NCI-H1417 treated with DMSO at 0.1 percent for 48 hours (cell line): ENCODE results near the gene PAX4.

Source experiments
- DNase-seq: peaks from one replicate; lab custom pipeline; 2025; lab: John Stamatoyannopoulos, UW

Gene PAX4

GRCh38 chr7:127629268-127629854 is 11.4 kb upstream of the PAX4 start:
- DNase-seq, result no peak

DNA sequence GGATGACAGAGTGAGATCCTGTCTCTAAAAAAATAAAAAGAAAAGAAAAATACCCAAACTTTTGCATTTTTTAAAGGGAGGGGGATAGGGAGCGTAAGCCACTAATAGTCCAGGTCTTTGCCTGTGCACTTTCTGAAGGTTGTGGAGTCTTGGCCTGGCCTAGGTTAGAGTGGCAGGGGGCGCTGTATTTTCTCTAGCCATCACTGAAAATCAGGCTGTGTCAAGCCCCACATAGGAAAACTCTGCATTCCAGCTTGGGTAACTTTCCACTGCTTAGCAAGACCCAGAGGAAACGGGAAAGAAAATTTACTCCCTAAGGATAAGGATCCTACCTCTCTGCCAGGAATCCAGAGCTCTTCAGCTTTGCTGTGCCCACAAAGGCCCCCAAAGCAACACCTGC is 10.5 kb upstream of the PAX4 start:
- DNase-seq, result no peak

- DNase-seq, result no peak
These were observed 7.4 kb upstream of the PAX4 start for GRCh38 chr7:127625331-127625730.

DNA sequence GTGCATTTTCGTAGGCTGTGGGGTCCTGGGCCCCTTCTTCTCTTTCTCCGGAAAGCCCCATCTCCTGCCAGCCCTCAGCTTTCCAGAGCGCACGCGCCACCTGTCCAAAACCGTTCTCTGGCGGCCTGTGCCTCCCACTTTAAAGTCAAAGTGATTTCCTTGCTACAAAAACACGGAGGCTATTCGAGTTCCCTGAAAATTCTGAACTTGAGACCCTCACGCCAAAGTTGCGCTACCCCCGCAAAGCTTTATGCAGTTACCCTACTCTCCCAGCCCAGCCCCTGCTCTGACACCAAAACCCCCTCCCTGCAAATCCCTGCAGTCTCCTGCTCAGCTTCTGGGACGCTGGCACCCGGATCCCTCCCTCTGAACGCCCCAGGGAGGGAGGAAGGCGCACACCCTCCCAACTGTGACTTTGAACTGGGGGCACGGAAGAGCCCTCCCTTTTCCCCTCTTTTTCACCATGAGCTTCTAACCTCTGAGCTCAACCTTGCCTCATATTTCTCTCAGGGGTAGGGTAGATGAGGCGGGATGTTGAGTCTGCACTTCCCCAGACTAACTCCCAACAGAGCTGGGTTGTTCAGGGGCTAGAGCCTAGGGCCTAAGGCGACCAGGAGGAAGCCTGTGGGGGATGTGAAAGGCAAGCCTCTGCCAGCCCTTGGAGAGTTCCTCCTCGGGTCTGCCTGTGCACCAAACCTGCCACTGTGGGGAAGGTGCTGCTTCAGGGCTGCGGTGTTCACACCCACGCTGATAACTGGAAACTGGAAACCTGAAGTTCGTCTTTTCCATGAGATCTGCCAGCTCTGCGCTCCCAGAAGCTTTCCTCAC is 2.7 kb upstream of the PAX4 start:
- no peak for DNase-seq

GRCh38 chr7:127619681-127620405 is 1.9 kb upstream of the PAX4 start:
- DNase-seq, result no peak

DNA sequence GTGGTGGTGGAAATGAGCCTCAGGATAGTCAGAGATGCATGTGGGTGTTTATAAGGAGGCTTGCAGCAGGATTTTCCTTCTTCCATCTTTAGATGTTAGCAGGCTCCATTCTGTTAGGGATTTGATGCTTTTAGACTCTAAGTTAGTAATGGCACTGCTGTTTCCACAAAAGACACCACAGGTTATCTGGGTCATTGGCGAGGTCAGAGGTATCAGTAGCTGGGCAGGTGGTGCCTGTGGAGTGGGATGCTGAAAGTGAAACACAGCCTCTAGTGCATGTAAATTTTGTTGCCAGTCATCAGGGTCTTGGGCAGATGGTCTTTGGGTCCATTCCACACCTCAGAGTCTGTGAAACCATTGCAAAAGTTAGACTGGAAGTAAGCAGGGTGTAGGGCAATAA is 833 bp upstream of the PAX4 start:
- no peak for DNase-seq

DNA sequence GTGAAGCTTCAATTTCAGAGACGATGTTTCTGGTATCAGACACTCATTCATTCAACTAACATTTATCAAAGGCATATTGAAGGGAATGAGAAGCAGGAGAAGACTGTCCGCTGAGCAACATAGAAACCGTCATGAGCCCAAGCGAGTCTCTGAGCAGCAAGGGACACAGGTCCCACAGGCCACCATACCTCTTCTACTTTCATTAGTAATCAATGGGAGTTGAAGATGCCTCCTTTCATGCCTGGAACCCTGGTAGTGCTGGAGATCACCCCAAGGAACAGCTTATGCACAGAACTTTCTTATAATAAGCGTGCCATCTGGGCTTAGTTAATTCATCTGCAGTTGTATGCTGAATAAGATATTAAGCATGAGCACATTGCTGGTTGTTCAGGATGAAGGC is 1.2 kb downstream of the PAX4 start:
- no peak for DNase-seq

DNA sequence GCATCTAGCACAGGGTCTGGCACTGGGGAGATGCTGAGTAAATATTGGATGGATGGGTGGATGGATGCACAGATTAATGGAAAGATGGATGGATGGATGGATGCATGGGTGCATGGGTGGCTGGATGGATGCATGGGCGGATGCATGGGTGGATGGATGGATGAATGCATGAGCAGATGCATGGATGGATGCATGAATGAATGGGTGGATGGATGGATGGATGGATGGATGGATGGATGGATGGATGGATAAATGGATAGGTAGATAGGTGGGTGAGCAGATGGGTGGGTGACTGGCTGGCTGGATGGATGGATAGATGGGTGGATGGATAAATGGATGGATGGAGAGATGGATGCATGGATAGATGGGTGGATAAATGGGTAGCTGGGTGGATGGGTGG is 5.7 kb downstream of the PAX4 start:
- DNase-seq, result no peak

GRCh38 chr7:127609297-127609696 is 8.6 kb downstream of the PAX4 start:
- DNase-seq, result no peak

DNA sequence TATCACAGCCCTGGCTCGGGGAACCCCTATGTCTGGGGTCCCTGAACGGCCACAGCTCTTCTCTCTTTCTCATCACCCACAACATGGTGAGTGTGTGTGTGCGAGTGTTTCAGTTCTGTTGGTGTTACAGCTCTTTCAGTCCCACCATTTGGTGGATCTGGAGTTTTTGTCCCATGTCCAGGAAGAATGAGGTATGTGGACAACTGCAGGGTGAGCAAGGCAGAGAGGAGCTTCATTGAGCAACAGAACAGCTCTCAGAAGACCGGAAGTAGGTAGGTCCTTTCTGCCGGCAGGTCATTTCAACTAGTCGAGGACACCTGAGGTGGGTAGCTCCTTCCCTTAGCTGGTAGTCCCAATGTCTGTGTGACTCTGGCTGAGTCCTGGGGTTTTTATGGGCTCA is 9.5 kb downstream of the PAX4 start:
- DNase-seq, result no peak

- DNase-seq, result no peak
These were observed 17.1 kb downstream of the PAX4 start for GRCh38 chr7:127600885-127601284.

- DNase-seq, result no peak
These were observed 19.6 kb downstream of the PAX4 start for GRCh38 chr7:127598318-127598717.

GRCh38 chr7:127595737-127596136 is 22.2 kb downstream of the PAX4 start:
- DNase-seq, result no peak

- no peak for DNase-seq
These were observed 23.5 kb downstream of the PAX4 start for GRCh38 chr7:127594490-127594889.

GRCh38 chr7:127592550-127592949 is 25.4 kb downstream of the PAX4 start:
- no peak for DNase-seq

- no peak for DNase-seq
These were observed 26.4 kb downstream of the PAX4 start for GRCh38 chr7:127591591-127591990.

DNA sequence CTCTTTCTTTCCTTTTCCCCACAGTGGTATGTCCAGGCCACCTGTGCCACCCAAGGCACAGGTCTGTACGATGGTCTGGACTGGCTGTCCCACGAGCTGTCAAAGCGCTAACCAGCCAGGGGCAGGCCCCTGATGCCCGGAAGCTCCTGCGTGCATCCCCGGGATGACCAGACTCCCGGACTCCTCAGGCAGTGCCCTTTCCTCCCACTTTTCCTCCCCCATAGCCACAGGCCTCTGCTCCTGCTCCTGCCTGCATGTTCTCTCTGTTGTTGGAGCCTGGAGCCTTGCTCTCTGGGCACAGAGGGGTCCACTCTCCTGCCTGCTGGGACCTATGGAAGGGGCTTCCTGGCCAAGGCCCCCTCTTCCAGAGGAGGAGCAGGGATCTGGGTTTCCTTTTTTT is 26.8 kb downstream of the PAX4 start:
- DNase-seq, result no peak

DNA sequence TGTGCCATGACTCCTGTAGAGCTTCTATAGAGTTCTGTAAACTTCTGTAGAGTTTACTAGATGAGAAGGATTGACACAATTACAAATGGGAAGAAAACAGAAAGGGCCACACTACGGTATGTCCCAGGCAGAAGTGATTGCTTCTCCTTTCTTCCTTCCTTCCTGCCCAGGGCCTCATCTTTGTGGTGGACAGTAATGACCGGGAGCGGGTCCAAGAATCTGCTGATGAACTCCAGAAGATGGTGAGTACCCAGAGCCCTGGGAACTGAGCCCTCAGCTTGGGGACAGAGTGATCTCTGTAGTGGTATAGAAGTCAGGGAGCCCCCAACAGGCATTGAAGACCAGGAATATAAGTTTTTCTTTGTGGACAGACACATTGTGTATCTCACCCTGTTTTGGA is 28.0 kb downstream of the PAX4 start:
- DNase-seq, result no peak

- DNase-seq, result no peak
These were observed 29.1 kb downstream of the PAX4 start for GRCh38 chr7:127588697-127589482.

DNA sequence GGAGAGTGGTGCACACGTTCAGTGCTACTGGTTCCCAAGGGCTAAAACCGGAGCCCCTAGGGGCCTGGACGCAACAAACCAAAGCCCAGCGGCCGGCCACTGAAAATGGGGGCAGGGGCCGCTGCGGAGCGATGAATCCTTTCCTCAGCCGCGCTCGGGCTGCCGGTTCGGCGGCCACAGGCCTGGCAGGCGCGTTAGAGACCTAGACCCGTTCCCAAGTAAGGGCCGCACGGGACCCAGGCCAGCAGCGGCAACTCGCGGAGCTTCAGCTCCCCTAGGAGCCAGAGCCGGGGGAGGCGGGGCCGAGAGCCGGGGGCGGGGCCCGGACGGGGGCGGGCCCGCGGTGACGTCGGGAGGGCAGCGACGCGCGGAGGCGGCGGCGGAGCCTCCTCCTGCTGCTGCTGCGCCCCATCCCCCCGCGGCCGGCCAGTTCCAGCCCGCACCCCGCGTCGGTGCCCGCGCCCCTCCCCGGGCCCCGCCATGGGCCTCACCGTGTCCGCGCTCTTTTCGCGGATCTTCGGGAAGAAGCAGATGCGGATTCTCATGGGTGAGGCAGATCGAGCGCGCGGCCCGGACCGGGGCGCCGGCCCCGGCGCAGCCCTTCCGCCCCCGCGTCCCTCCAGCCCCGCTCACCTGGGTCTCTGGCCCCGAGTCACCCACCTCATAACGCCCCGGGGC is 29.8 kb downstream of the PAX4 start, which contains the start of gene ARF5:
ARF5 (plus strand) TSS at position 393 of the 678 bp plus-strand sequence; CDS start at position 481, 88 bp downstream.
- DNase-seq, result peak; percentile 9

- DNase-seq, result no peak
These were observed 30.3 kb downstream of the PAX4 start for GRCh38 chr7:127587663-127588018.

DNA sequence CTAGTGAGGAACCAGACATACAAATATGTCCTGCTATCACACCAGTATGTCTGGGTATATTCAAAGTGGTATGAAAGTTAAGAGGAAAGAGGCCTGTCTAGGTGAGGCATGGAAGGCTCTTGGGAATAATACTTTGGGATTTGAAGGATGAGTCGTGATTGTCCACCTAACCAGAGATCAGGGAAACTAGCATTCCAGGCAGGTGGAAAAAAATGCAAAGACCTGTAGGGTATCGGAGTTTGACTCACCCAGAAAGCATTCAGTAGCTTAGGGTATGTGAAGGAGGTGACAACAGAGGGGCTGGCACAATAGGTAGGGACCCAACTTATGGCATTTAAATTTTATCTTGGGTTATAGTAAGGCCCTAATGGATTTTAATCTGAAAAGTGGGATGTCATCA is 31.6 kb downstream of the PAX4 start:
- no peak for DNase-seq
